ENCODE data around the gene MDM4. TPM values are rescaled to one million over a fixed set of nuclear protein-coding genes. Genes with fewer than 3 reads are reported as not detected.
"Not testable (repeated sequence)": the region's sequence is repeated elsewhere in the genome, so short reads cannot be mapped to it uniquely, and the experiment has no call there.

MDM4 gene
- total RNA-seq, 2 donors from 2014 or later: 38.0 to 66.9 TPM

- Histone ChIP-seq H3K27ac (no peak overlapping the region), H3K9me3 (no peaks in the 10 kb centered on the region), H3K27me3 (replicated peaks; ENCODE audit: insufficient read depth) (no peaks in the 10 kb centered on the region), H3K4me1 (replicated peaks) (no peaks in the 10 kb centered on the region), H3K4me3 (no peak overlapping the region), H3K36me3 (no peaks in the 10 kb centered on the region)
- TF ChIP-seq POLR2A (IDR thresholded peaks at IDR 0.05) (no peak), POLR2AphosphoS5 (IDR thresholded peaks at IDR 0.05) (no peak), CTCF (IDR thresholded peaks at IDR 0.05) (no peak)
- no peak for DNase-seq (ENCODE audit: low spot score)
- intact Hi-C loops (cut with DNase I): no loop called here
These were observed 4.8 kb upstream of the MDM4 start for GRCh38 chr1:204511366-204511765.

- no peak overlapping the region for H3K27ac ChIP-seq
These were observed 3.0 kb upstream of the MDM4 start for GRCh38 chr1:204513117-204513716.

GRCh38 chr1:204514828-204515227, 1.4 kb upstream of the MDM4 start:
- Histone ChIP-seq H3K4me3 (no peak overlapping the region), H3K4me1 (replicated peaks) (peaks cover 5% of the 10 kb centered on the region), H3K27ac (no peak overlapping the region), H3K36me3 (no peaks in the 10 kb centered on the region), H3K27me3 (replicated peaks; ENCODE audit: insufficient read depth) (no peaks in the 10 kb centered on the region), H3K9me3 (no peaks in the 10 kb centered on the region)
- WGBS: 65% methylated on average over 2 of the region's 2 CpGs
- DNase-seq (ENCODE audit: low spot score): no peak
- intact Hi-C loops (cut with DNase I): no loop called here
- TF ChIP-seq POLR2AphosphoS5 (IDR thresholded peaks at IDR 0.05): no peak
- no peak for TF ChIP-seq POLR2A (IDR thresholded peaks at IDR 0.05)
- no peak for TF ChIP-seq CTCF (IDR thresholded peaks at IDR 0.05)

More at GRCh38 chr1:204513117-204513716, 3.0 kb upstream of the MDM4 start:
- TF ChIP-seq CTCF (IDR thresholded peaks at IDR 0.05) (no peak), POLR2A (IDR thresholded peaks at IDR 0.05) (no peak), POLR2AphosphoS5 (IDR thresholded peaks at IDR 0.05) (no peak)
- Histone ChIP-seq H3K4me3 (no peak overlapping the region), H3K9me3 (no peaks in the 10 kb centered on the region), H3K27me3 (replicated peaks; ENCODE audit: insufficient read depth) (no peaks in the 10 kb centered on the region), H3K4me1 (replicated peaks) (peaks cover 5% of the 10 kb centered on the region), H3K36me3 (no peaks in the 10 kb centered on the region)
- WGBS: 76% methylated on average over 15 of the region's 15 CpGs
- DNase-seq (ENCODE audit: low spot score): no peak
- intact Hi-C loops (cut with DNase I): no loop called here

GRCh38 chr1:204517382-204517781, 1.2 kb downstream of the MDM4 start:
- H3K36me3 ChIP-seq; H3K27ac ChIP-seq; H3K27me3 ChIP-seq (replicated peaks; ENCODE audit: insufficient read depth); DNase-seq (ENCODE audit: low spot score); intact Hi-C loops (cut with DNase I); H3K9me3 ChIP-seq; H3K4me1 ChIP-seq (replicated peaks): not testable (repeated sequence)
- 90% methylated on average over 19 of the region's 19 CpGs for WGBS
- peak overlapping the region; percentile 66 to 78 for H3K4me3 ChIP-seq

GRCh38 chr1:204520834-204521709, 4.9 kb downstream of the MDM4 start:
- Histone ChIP-seq H3K4me3 (no peak overlapping the region), H3K27ac (no peak overlapping the region), H3K27me3 (replicated peaks; ENCODE audit: insufficient read depth) (no peaks in the 10 kb centered on the region), H3K4me1 (replicated peaks) (peaks cover 8% of the 10 kb centered on the region), H3K36me3 (peaks cover 0 to 5% of the 10 kb centered on the region in 2 donors), H3K9me3 (no peaks in the 10 kb centered on the region)
- no peak for DNase-seq (ENCODE audit: low spot score)
- 43% methylated on average over 5 of the region's 5 CpGs for WGBS
- TF ChIP-seq POLR2A (IDR thresholded peaks at IDR 0.05) (no peak), CTCF (IDR thresholded peaks at IDR 0.05) (no peak), POLR2AphosphoS5 (IDR thresholded peaks at IDR 0.05) (no peak)
- intact Hi-C loops (cut with DNase I): no loop called here

- H3K27me3 ChIP-seq (replicated peaks; ENCODE audit: insufficient read depth); H3K9me3 ChIP-seq; H3K27ac ChIP-seq; intact Hi-C loops (cut with DNase I); H3K4me1 ChIP-seq (replicated peaks); H3K4me3 ChIP-seq; DNase-seq (ENCODE audit: low spot score): not testable (repeated sequence)
- 77% methylated on average over 5 of the region's 5 CpGs for WGBS
- peaks cover 0 to 11% of the 10 kb centered on the region in 2 donors for H3K36me3 ChIP-seq
These were observed 5.8 kb downstream of the MDM4 start for GRCh38 chr1:204521941-204522521.

All from prostate gland (tissue), 2 donors.